ENCODE measurements around the gene ARAF. TPM values are rescaled to one million over a fixed set of nuclear protein-coding genes. Genes with fewer than 3 reads are reported as not detected.

The ARAF gene
- total RNA-seq, 2 donors from 2014 or later = 42.5 to 52.7 TPM

DNA sequence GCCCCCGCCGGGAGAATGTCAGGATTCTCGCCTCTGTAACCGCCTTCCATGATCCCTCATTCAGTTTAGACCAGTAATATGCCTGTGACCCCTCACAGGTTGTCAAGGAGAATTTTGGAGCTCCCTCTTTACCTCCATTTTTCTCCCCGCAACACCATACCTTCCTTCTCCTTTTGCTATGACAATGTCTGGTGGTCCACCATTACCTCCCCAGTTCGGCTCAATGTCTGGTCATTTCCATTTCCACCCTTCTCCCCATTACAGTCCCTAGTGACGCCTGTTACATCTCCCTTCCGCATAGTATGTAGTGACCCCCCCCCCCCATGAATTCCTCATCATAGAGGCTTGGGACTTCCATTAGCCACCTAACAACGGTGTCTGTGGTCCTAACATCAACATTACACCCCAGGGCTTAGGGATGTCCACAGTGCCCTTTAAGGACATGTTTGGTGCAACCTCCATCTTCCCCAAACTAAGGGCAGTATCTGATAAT lies 700 bp downstream of the ARAF start:
- DNase-seq (ENCODE audit: low spot score) = peak; percentile 0
- intact Hi-C loops (cut with DNase I) = no loop called here

DNA sequence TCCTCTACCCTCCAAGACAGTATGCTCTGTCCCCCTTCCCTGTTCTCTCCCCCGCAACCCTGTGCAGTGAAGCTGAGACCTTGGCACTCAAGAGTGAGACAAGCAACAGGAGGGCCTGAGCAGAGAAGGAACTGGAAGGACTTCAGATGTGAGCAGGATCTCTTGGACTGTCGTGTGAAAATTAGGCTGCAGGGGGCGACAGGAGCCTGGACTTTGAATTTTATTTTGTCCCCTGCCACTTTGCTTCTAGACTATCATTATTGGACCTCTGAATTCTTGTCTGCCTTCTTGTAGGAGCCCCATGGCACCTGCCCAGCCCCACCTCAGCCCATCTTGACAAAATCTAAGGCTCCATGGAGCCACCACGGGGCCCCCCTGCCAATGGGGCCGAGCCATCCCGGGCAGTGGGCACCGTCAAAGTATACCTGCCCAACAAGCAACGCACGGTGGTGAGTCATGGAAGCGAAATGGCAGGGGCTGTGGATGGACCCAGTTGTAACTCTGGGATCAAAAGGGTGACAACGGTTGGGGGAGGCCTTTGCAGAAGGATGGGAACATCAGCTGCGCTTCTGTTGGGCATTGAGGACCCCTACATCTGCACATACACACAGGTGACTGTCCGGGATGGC lies 1.7 kb downstream of the ARAF start:
- intact Hi-C loops (cut with DNase I) = no loop called here
- DNase-seq (ENCODE audit: low spot score) = peak; percentile 65

DNA sequence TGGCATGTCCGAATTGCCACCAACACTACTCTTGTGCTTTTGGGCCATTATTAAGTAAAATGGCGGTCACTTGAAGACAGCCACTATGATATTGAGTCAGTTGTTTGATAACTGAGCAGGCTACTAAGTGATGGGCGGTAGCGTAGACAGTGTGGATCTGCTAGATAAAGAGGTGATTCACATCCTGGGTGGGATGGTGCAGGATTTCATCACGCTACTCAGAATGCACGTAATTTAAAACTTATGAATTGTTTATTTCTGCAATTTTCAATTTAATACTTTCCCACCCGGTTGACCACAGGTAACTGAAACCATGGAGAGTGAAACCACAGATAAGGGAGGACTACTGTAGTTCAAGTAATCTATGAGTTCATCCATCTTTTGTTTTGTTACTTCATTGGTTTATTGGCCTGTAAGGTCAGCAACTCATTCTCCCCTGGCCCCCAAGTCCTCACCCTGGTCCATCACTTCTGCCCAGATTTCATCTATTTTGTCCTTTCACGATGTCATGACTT lies 2.9 kb downstream of the ARAF start:
- DNase-seq (ENCODE audit: low spot score) = peak; percentile 29
- intact Hi-C loops (cut with DNase I) = no loop called here

DNA sequence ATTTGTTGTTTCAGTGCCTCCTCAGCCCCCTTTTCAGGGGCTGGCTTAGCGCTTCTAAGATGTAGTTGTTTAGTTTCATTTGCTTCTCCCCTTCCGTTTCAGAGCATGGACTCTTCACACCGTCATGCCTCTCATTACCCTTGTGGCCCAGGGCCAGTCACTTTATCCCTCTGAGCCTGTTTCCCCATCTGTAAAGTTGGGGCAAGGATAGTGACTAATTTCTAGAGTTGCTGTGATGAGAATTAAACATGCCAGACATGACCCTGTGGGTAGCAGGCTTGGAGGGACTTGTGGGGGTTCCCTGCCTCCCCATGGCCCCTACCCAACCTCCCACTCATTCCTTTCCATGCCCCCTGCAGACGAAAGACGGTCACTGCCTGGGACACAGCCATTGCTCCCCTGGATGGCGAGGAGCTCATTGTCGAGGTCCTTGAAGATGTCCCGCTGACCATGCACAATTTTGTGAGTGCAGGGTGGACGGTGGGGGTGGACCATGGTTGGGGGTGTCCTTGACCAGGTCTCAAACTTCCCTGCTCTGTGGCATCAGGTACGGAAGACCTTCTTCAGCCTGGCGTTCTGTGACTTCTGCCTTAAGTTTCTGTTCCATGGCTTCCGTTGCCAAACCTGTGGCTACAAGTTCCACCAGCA lies 3.6 kb downstream of the ARAF start:
- DNase-seq (ENCODE audit: low spot score) = peak; percentile 61
- intact Hi-C loops (cut with DNase I) = no loop called here

GRCh38 chrX:47566841-47567240 lies 5.8 kb downstream of the ARAF start:
- DNase-seq (ENCODE audit: low spot score) = no peak
- intact Hi-C loops (cut with DNase I) = no loop called here

GRCh38 chrX:47568656-47569295 lies 7.8 kb downstream of the ARAF start:
- intact Hi-C loops (cut with DNase I) = no loop called here
- DNase-seq (ENCODE audit: low spot score) = no peak

DNA sequence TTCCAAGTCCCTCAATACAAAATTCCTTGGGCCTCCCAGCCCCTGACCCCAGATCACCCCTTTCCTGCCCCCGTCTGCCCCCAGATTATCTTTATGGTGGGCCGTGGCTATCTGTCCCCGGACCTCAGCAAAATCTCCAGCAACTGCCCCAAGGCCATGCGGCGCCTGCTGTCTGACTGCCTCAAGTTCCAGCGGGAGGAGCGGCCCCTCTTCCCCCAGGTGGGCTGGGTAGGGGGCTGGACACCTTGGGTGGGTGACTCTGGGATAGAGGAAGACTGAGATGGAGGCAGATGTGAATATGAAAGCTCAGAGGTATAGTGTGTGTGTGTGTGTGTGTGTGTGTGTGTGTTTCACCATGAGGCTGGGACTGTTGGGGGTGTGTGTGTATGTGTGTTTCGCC lies 9.8 kb downstream of the ARAF start:
- DNase-seq (ENCODE audit: low spot score) = no peak
- intact Hi-C loops (cut with DNase I) = no loop called here

- no peak for DNase-seq (ENCODE audit: low spot score)
- intact Hi-C loops (cut with DNase I) = no loop called here
Measured at GRCh38 chrX:47571215-47571614, 10.2 kb downstream of the ARAF start.

DNA sequence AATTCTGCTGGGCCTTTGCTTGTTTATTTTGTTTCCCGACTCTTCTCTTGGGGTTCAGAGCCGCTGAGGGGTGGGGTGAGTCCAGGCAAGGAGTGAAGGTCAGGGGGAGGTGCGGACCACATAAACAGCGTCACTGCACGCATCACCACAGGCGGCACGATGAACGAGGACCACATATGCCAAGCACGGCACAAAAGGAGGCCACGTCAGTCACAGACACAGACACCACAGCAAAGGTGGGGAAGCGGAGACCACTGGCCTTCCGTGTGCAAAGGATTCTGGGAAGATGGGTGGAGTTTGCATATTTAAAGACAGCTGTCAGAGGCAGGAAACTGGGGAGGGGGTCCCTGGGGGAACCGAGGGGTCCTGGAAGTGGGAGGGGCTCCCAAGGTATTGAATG lies 10.9 kb downstream of the ARAF start:
- no peak for DNase-seq (ENCODE audit: low spot score)
- intact Hi-C loops (cut with DNase I) = loop anchor here in 1 of 2 donors (1.0 kb wide), 1 partner anchor 42 kb away; no protein-coding TSS in a partner anchor

DNA sequence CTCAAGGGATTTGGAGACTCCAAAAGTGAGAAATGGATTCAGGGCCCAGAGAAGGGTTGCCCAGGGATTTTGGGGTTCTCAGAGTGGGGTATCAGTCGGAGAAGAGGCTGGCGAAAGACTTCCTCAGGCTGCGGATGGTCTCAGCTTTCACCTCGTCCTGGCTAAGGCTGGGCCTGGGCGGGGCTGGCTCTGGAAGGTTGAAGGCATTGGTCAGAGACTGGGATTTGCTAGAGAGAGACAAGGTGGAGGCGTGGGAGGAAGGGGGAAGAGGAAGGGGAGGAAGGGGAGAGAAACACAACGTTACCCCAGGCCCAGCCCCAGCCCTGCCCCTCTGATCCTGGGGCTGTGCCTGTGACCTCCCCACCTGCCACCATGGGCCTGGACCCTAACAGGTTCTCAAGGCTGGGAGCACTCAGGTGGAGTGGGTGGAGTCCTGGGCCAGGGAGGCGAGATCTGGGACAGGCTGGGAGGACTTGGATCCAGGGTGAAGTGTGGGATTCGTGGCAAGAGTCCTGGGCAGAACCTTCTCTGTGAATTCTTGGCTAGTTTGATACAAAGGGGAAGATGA lies 11.9 kb downstream of the ARAF start:
- intact Hi-C loops (cut with DNase I) = loop anchor here in 1 of 2 donors (1.0 kb wide), 1 partner anchor 41 kb away; no protein-coding TSS in a partner anchor
- DNase-seq (ENCODE audit: low spot score) = no peak

- DNase-seq (ENCODE audit: low spot score) = no peak
- intact Hi-C loops (cut with DNase I) = no loop called here
Measured at GRCh38 chrX:47573341-47574075, 12.5 kb downstream of the ARAF start.

DNA sequence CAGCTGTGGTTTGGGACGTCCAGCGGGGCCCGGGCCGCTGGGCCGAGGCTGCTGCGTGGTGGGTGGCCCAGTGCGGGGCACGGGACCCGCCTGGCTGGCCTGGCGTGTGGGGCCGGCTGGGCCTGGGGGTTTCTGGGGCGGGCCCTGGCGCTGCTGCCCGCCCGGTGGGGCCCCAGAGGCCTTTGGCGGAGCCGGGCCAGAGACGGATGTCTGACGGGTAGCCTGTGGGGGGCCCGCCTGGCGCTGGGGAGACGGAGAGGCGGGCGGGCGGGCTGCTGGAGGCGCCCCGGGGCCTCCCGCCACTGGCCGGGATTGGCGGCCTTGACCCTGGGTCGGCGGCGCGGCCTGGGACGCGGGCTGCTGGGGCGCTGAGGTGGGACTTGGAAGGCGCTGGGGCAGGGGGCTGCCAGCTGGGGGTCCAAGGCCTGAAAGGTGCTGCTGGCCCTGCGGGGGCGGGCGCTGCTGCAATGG lies 13.1 kb downstream of the ARAF start:
- intact Hi-C loops (cut with DNase I) = no loop called here

GRCh38 chrX:47574547-47575301 lies 13.7 kb downstream of the ARAF start:
- peak; percentile 80 for DNase-seq (ENCODE audit: low spot score)
- intact Hi-C loops (cut with DNase I) = no loop called here

More for the DNA sequence above, 13.1 kb downstream of the ARAF start:
- DNase-seq (ENCODE audit: low spot score) = peak; percentile 70

GRCh38 chrX:47576021-47576898 lies 15.3 kb downstream of the ARAF start:
- peak; percentile 58 for DNase-seq (ENCODE audit: low spot score)
- intact Hi-C loops (cut with DNase I) = no loop called here

DNA sequence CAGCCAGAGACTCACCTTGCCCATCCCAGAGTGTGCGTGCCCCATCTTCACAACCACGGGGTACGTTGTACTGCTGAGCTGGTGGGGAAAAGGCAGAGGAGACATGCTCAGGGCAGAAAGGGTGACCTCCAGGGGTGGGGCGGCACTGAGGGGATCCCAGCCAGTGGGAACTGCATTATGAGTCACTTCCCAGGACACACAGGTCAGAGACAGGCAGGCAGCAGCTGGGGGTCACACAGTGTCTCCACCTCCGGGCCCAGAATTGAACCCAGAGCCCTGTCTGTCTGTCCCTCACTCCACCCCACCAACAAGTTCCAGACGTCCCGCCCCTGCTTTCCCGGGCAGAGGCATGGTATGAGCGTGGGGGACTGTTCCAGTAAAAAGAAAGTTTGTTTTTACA lies 16.4 kb downstream of the ARAF start:
- intact Hi-C loops (cut with DNase I) = no loop called here
- DNase-seq (ENCODE audit: low spot score) = no peak

DNA sequence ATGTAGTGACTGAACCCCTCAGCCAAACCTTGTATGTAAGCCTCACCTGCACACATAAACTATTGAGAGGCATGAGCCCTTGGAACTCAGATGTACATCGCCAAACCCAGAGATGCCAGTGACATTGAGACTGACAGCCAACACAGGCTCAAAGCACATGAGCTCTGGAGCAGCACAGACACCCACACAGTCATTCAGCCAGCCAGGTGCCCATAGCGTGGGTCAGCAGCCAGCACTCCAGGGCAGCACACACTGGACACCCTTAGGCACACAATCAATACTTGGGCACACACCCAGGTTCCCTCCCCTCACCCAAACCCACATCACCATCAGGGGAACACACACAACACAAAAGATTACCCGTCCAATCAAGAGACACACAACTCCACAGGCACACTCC lies 16.9 kb downstream of the ARAF start:
- intact Hi-C loops (cut with DNase I) = no loop called here
- no peak for DNase-seq (ENCODE audit: low spot score)

- intact Hi-C loops (cut with DNase I) = no loop called here
- no peak for DNase-seq (ENCODE audit: low spot score)
Measured at GRCh38 chrX:47578692-47579091, 17.7 kb downstream of the ARAF start.

DNA sequence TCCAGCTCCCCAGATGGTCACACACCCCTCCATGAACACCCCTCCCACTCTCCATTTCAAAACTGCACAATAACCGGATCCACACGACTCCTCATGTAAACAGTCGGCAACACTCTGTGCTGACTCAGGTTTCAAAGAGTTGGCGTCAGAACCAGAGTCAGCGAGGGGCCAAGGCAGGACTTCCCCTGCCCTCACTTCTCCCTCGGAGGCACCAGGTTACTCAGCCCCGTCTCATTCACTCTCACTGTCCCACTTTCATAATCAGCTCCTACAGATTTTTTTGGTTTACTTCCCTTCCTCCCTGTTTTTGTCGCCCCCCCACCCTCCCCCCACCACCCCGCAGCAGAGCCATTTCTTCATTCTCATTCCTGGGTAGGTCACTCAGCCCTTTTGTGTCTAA lies 18.5 kb downstream of the ARAF start:
- DNase-seq (ENCODE audit: low spot score) = no peak
- intact Hi-C loops (cut with DNase I) = no loop called here
